DMS53 (cell line): ENCODE measurements around the gene ADCY9.
"Not testable (repeated sequence)": the region's sequence is repeated elsewhere in the genome, so short reads cannot be mapped to it uniquely, and the experiment has no call there.

Experiments
- DNase-seq: peaks from one replicate; lab custom pipeline; 2025; lab: John Stamatoyannopoulos, UW

Gene ADCY9

GRCh38 chr16:3950343-3951193 is 165.7 kb downstream of the ADCY9 start:
- peak; percentile 67 for DNase-seq

GRCh38 chr16:3949946-3950342 is 166.3 kb downstream of the ADCY9 start:
- DNase-seq, result no peak

GRCh38 chr16:3949287-3949686 is 167.0 kb downstream of the ADCY9 start:
- peak; percentile 24 for DNase-seq

- DNase-seq, result no peak
These were observed 167.8 kb downstream of the ADCY9 start for GRCh38 chr16:3948378-3948995.

GRCh38 chr16:3946604-3947180 is 169.6 kb downstream of the ADCY9 start:
- no peak for DNase-seq

- peak; percentile 59 for DNase-seq
These were observed 170.3 kb downstream of the ADCY9 start for GRCh38 chr16:3945751-3946603.

GRCh38 chr16:3944457-3944856 is 171.8 kb downstream of the ADCY9 start:
- not testable (repeated sequence) for DNase-seq

- not testable (repeated sequence) for DNase-seq
These were observed 174.1 kb downstream of the ADCY9 start for GRCh38 chr16:3942146-3942545.

- peak; percentile 60 for DNase-seq
These were observed 177.2 kb downstream of the ADCY9 start for GRCh38 chr16:3938843-3939624.

GRCh38 chr16:3938471-3938842 is 177.8 kb downstream of the ADCY9 start:
- no peak for DNase-seq

- no peak for DNase-seq
These were observed 179.0 kb downstream of the ADCY9 start for GRCh38 chr16:3937066-3937875.

GRCh38 chr16:3935921-3936320 is 180.3 kb downstream of the ADCY9 start:
- DNase-seq, result no peak

- peak; percentile 35 for DNase-seq
These were observed 181.6 kb downstream of the ADCY9 start for GRCh38 chr16:3934491-3935181.

GRCh38 chr16:3927147-3927546 is 189.1 kb downstream of the ADCY9 start:
- not testable (repeated sequence) for DNase-seq

- DNase-seq, result no peak
These were observed 191.5 kb downstream of the ADCY9 start for GRCh38 chr16:3924763-3925162.

GRCh38 chr16:3922241-3922640 is 194.0 kb downstream of the ADCY9 start:
- no peak for DNase-seq

- DNase-seq, result no peak
These were observed 196.0 kb downstream of the ADCY9 start for GRCh38 chr16:3920206-3920605.

GRCh38 chr16:3919413-3919812 is 196.8 kb downstream of the ADCY9 start:
- DNase-seq, result no peak

- no peak for DNase-seq
These were observed 200.6 kb downstream of the ADCY9 start for GRCh38 chr16:3915426-3916260.
